GM18907 (cell line): Measurements from ENCODE around the gene GREM2.

Experiments used
- ATAC-seq: cut with Tn5 transposase; IDR thresholded peaks from one replicate; pipeline ENCODE4 v1.9.1; 2021; ENCODE audit warnings: mild to moderate bottlenecking, moderate library complexity; ENCODE audit not compliant: unreplicated experiment

GREM2 gene

GRCh38 chr1:240503036-240503435 lies 108.9 kb downstream of the GREM2 start:
- ATAC-seq = no peak

DNA sequence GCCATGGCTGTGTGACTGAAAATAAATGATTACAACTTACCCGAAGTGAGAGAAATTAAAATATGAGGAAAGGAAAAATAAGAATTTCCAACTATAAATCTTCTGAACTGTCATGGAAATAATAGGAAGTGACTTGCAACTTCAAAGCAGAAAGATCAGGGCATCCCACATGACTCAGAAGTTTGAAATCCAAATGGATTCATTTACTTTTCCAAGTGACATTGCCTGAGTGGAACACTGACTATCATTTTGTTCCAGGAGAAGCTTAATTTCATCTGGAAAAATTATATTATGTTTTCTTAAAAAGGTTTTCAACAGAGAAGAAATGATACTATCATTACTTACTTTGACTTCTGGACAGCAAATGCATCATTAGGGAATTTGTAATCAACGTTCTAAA lies 110.8 kb downstream of the GREM2 start:
- ATAC-seq = no peak

GRCh38 chr1:240500647-240501046 lies 111.3 kb downstream of the GREM2 start:
- ATAC-seq = no peak

DNA sequence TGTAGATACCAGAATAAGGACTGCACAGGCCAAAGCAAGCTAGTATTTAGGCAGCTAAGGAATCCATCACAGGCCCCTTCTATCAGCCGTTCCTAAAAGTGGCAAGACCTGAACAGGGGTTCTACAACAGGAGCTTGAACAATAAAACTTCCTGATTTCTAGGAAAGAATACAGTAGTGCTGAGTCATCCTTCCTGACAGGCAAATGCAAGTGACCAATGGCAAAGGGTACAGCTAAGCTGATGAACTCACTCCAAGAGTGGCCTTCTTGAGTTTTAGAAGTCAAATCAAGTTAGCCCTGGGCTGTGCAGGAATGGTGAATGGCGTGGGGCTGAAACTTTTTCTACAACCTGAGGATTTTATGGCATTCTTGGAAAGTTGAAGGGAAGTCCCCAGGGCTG lies 112.9 kb downstream of the GREM2 start:
- no peak for ATAC-seq

DNA sequence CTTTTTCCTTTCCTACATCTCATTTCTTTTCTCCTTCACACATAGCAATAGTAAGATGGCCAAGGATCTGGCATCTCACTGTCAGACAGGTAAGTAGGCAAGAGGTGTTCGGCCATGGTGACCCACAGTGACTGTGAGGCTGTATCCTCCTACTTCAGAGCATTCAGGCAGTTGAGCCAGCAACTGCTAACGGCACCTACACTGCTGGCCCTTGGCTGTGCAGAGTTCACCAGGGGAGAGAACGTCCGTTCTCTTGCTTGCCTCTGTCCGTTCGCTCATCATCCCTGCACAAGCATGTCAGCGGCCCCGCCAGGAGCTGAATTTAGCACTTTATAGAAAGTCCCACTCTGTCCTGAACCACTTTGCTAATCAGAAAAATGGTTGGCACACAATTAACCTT lies 113.6 kb downstream of the GREM2 start:
- no peak for ATAC-seq

GRCh38 chr1:240497908-240498307 lies 114.0 kb downstream of the GREM2 start:
- no peak for ATAC-seq

- no peak for ATAC-seq
Observed at GRCh38 chr1:240496941-240497340, 115.0 kb downstream of the GREM2 start.

DNA sequence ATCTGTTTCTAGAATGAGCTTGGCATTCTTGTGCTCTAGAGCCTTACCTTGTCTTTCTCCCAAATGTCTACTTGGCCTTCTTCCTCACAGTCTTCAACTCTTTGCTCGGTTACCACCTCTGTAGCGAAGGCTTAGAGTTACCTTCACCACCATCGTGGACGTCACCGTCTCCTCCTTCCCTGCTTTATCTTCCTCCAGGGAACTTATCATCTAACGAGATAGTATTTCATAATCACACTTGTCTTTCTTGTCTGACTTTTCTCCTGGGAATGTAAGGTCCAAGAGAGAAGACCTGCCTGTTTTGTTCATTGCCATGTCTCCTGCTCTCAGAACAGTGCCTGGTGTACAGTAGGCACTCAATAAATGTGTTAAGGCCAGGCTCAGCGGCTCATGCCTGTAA lies 115.6 kb downstream of the GREM2 start:
- no peak for ATAC-seq

DNA sequence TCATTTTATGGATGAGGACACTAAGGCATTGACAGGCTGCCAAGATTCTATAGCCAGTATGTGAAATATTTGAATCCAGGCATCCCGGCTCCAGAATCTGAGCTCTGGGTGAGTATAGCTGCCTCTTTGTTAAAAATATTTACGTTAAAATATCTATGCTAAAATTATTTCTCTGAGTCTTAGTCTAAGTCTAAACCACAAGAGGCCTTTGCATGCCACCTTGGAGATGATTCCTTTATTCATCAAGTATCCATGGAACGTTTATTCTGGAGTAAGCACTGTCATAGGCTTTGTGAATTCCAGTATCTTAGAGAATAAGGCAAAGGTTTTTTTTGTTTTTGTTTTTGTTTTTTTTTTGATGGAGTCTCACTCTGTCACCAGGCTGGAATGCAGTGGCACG lies 116.4 kb downstream of the GREM2 start:
- no peak for ATAC-seq

DNA sequence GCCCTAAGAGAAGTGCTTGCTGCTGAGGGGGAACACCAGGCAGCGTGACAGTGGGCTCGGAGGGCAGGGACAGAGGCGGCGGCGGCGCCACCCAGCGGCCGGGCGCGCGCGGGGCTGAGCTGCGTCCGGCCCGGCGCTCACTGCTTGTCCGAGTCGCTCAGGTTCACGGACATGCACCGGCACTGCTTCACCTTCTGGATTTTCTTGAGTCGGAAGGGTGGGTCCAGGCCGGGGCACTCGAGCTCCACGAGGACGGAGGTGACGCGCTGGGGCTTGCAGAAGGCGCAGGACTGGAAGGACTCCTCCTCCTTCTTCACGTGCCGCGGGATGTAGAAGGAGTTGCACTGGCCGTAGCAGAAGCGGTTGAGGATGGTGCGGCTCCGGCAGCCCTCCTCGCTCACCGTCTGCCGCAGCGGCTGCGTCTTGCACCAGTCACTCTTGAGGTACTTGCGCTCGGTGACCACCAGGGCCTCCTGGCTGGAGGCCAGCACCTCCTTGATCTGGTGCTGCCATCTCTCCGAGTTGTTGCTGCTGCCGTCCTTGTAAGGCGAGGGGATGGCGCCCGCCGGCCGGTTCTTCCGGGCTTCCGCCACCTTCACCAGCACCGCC lies 119.0 kb downstream of the GREM2 start:
- ATAC-seq = peak; percentile 80

DNA sequence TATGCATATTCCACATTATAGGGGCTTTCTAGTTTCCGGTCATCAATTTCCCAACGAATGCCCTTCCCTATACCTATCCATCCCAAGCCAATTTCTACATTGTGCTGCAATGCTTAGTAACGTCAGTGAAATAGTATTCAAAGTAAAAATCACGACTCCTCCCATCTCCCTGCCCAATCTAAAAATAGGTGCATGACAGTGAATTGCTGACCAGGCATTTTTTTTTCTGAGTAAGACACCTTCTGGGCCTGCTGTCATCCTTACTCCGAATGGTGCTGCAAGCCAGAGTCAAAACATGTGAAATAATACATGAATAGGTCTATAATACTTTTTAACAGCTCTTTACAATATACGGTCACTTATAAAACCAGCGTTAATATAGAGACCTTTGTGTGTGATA lies 120.2 kb downstream of the GREM2 start:
- no peak for ATAC-seq

- ATAC-seq = no peak
Observed at GRCh38 chr1:240491156-240491555, 120.8 kb downstream of the GREM2 start.

GRCh38 chr1:240487493-240487892 lies 124.5 kb downstream of the GREM2 start:
- ATAC-seq = no peak

DNA sequence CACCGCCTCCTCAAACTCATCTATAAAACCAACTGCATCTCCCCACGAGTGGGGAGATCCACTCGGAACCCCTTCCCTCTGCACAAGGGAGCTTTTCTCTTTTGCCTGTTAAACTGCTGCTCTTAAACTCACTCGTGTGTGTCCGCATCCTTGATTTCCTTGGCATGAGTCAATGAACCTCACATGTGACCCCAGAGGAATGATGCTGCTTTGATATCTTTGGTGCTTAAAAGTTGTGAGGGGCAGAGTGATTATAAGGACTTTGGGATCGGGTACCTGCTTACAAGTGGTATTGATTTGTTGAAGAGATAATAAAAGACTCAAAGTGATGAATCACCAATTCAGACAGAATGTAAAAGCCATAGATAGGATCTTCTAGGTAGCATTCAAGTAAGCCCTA lies 125.3 kb downstream of the GREM2 start:
- ATAC-seq = no peak

GRCh38 chr1:240484804-240485443 lies 127.0 kb downstream of the GREM2 start:
- no peak for ATAC-seq

GRCh38 chr1:240478536-240478935 lies 133.4 kb downstream of the GREM2 start:
- ATAC-seq = no peak

DNA sequence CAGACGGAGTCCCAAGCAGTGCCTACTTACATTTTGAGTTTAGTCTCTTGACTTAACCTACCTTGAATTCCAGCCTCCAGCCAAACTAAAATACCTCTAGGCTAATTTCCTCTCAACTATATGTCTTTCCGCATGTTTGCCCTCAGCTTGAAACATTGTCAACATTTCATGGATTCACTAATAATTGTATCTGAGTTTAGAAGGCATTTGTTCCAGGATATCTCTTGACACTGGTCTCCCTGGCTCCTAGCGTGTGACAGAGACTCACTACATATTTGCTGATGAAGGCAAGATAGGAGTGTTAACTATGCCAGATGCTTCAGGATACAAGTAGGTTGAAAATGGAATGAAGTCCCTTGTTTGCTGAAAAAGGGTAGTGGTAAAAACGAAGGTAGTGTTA lies 136.1 kb downstream of the GREM2 start:
- no peak for ATAC-seq

DNA sequence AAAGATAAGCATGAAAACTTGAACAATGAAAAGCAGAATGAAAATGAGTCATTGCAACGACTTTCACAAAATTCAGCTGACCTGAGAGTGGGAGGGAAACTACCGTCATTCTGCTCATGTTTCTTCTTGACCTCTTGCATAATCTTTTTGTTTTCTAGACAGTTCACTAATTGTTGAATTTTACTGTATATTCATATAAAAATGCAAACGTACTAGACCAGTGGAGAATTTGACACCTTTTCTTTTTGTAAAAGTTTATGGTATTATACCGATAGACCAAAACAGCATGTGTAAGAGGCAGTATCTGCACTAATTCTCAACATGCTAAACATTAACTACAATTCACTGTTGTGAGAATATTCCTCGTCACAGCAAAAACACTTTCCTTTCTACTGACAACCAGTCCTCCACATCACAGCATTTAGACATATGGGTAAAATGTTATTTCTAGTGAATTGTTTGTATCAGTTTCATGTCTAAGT lies 137.8 kb downstream of the GREM2 start:
- ATAC-seq = peak; percentile 85

- ATAC-seq = no peak
Observed at GRCh38 chr1:240468656-240469055, 143.3 kb downstream of the GREM2 start.

- no peak for ATAC-seq
Observed at GRCh38 chr1:240467895-240468294, 144.1 kb downstream of the GREM2 start.

DNA sequence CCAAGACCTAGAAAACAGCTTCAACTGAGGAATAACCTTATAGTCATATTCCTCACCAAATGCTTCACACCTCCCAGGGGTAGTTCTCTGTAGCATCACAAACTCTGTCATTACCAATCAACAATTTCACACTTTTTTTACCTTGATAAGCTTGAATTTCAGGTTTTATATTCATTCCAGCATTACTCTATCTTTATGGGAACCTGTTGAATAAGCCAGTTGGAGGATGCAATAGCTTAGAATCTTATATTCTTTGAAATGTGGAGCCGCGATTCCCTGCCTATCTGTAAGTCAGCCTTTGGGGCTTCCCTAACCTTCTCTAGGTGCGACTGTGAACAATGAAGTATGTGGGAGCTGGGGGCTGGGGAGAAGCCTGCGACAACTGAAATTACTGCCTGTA lies 145.4 kb downstream of the GREM2 start:
- ATAC-seq = no peak

GRCh38 chr1:240465531-240465940 lies 146.4 kb downstream of the GREM2 start:
- ATAC-seq = no peak

- ATAC-seq = no peak
Observed at GRCh38 chr1:240464099-240464498, 147.9 kb downstream of the GREM2 start.
